ENCODE data around the gene RAD51C. TPM values are rescaled to one million over a fixed set of nuclear protein-coding genes. Genes with fewer than 3 reads are reported as not detected.

RAD51C gene
- total and polyA plus RNA-seq, 9 of the 15 experiments (the other 6 are each of a cell fraction or from before 2014, with no cell fraction given): 93.9 to 341 (median 135) TPM

GRCh38 chr17:58658804-58659713, 33.3 kb upstream of the RAD51C start (continued):
- TF ChIP-seq CLOCK (CRISPR knock-in tag; IDR thresholded peaks at IDR 0.05; ENCODE audit: borderline replicate concordance) (no peak), DPF2 (IDR thresholded peaks at IDR 0.05) (peak; percentile 9; the same call in 1 of the 2 replicates), HBP1 (CRISPR knock-in tag; IDR thresholded peaks at IDR 0.05) (peak; percentile 100), PHF21A (IDR thresholded peaks at IDR 0.05; ENCODE audit: borderline replicate concordance, low read depth) (peak; percentile 94), ZBTB7A (IDR thresholded peaks at IDR 0.05; ENCODE audit: borderline replicate concordance, control insufficient read depth, low read depth, low read length) (peak; percentile 45), ZNF384 (IDR thresholded peaks at IDR 0.05; ENCODE audit: low read depth, low read length) (peak; percentile 70)

Measured in K562 (cell line).